Right renal cortex interstitium (tissue), 3 donors: ENCODE data around the gene MGMT. TPM values are rescaled to one million over a fixed set of nuclear protein-coding genes. Genes with fewer than 3 reads are reported as not detected.

Experiments used
- DNase-seq, 3 donors: peaks; one replicate each; pipeline ENCODE4 v3.0.0-alpha.2; 2013; ENCODE audit warnings: low read depth in 3 of 3, low spot score in 2 of 3
- polyA plus RNA-seq, 3 donors: library from polyadenylated mRNA; unstranded; fragments of 120-200 nt; gene quantifications; one replicate each; pipeline ENCODE4 v1.2.1, GENCODE V29; 2013; ENCODE audit not compliant: insufficient read length in 3 of 3

MGMT gene
- polyA plus RNA-seq, 3 donors: 15.7 to 21.3 (median 18.3) TPM

DNA sequence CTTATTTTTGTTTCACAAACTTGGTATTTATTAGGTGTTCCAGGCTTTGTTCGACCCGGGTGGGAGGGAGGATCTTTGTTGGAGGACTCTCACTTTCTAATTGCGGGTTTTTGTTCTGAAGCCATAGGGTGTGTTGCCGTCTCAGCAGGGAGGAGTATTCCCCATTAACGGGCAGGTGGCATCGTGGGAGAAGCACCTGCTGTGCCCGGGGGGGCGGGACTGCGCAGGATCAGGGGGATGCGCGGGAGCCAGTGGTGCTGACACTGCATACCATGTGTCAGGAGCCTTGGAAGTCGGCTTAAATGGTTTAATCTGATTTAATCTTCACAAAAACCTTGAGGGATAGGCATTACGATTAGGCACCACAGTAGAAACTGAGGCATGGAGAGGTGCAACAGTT lies 113.0 kb downstream of the MGMT start:
- DNase-seq: no peak

DNA sequence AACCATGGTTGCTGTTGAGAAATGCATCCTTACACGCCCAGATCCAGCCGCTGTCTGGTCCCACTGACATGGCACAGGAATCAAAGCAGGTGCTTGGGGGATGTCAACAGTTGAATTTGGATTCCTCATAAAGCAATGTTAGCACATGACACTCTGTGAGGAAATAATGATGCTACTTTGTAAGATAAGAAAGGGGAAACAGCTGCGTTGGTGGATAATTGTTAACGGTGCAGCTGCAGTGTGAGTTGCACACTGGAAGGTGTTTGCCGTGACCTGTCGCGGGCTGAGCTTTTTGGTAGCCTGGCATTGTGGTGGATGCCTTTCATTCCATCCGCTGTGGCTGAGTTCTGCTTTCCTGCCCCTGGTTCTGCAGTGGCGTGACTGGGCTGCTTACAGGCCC lies 113.9 kb downstream of the MGMT start:
- no peak for DNase-seq

GRCh38 chr10:129581827-129582411 lies 114.9 kb downstream of the MGMT start:
- no peak for DNase-seq

- no peak for DNase-seq
Measured at GRCh38 chr10:129583831-129584230, 116.8 kb downstream of the MGMT start.

GRCh38 chr10:129586898-129587443 lies 119.9 kb downstream of the MGMT start:
- DNase-seq: no peak

DNA sequence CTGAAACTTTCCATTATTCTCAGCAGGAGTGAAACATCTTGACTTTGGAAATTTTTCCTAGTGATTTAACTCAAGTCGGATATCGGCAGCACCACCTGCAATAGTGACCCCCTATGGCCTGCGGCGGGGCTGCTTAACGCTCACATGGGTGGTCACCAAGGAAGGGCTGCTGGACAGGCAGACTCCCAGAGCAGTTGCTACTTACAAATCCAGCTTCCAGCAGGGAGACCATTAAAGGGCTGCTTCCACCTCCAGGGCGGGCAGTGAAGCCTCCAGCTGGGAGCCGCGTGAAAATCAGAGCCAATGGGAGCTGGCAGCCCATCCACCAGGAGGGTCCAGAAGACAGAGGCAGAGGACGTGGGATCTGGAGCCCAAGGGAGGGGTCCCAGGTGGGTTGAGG lies 122.5 kb downstream of the MGMT start:
- no peak for DNase-seq

GRCh38 chr10:129593953-129594352 lies 126.9 kb downstream of the MGMT start:
- DNase-seq: no peak

- DNase-seq: no peak
Measured at GRCh38 chr10:129594811-129595210, 127.8 kb downstream of the MGMT start.

- no peak for DNase-seq
Measured at GRCh38 chr10:129598413-129598812, 131.4 kb downstream of the MGMT start.

DNA sequence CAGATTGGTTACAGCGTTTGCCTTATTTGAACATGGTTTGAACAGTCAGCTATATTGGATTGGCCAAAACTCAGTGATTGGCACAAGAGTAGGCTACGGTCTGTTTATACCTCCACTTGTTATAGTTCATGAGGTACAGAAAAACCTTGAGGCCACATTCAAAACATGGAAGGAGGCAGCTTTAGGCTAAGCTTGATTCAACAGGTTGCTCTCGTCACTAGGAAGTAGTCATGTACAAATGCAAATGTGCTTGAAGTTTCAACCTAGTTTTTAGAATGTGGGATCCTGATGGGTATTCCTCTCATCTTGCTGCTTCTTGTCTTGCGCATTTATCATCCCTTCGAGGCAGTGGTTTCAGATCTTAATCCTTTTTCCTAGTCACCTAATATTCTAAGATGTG lies 132.1 kb downstream of the MGMT start:
- no peak for DNase-seq

GRCh38 chr10:129601737-129602136 lies 134.7 kb downstream of the MGMT start:
- DNase-seq: no peak

DNA sequence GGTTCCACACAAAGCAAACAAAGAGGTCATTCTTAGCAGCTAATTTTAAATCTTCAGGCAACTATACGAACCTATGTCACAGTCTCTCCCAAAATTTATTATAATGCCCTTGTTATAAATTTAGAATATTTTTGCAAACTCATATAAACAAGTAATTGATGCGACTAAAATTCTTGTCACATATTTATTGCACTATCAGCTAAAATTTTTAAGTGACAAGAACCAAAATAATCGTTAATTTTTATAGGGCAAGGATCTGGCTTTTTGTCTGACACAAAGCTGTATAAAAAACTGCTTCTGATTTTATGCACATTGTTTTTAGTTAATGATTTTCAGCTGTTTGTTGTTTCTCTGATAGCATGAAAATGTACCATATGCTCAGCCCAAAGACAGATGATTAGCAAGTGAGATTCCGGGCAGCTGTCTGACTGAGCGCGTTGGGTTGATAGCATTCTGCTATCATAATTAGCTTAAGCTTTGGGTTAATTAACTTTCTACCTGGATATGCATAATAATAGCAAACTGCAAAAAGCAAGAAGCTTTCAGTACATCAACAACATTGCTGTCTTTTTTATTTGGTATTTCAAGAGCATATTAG lies 136.0 kb downstream of the MGMT start:
- DNase-seq: no peak

DNA sequence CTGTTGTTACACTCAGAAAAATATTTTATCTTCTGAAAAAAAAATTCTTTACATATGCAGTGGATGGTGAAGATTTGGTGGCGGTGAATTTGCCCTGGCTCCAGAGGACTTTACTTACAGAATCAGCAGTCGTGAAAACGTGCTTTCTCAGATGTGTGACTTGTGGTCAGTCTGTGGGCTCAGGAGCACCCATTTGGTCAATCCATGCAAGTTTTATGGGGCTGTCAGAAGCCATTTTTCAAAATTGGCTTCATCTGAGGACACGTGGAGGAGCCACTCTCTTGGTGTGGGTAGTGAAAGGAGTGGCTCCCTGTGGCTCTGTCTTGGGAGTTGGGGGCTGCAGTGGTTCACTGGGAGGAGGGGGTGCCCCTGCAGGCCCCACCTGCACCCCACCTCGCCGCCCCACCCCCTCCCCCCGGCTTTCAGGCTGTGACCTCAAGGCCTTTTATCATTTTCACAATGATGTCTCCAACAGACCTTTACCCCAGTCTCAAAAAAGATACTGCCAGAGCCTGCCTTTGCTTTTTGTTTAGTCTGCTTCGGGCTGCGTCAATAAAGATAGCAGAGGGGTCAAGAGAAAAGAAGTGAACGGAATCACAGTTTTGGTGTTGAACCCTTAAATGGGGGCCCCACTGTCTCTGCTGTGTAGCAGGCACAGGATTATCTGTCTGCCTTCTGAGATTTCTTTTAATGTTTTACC lies 137.4 kb downstream of the MGMT start:
- no peak for DNase-seq

GRCh38 chr10:129605266-129605985 lies 138.4 kb downstream of the MGMT start:
- no peak for DNase-seq

DNA sequence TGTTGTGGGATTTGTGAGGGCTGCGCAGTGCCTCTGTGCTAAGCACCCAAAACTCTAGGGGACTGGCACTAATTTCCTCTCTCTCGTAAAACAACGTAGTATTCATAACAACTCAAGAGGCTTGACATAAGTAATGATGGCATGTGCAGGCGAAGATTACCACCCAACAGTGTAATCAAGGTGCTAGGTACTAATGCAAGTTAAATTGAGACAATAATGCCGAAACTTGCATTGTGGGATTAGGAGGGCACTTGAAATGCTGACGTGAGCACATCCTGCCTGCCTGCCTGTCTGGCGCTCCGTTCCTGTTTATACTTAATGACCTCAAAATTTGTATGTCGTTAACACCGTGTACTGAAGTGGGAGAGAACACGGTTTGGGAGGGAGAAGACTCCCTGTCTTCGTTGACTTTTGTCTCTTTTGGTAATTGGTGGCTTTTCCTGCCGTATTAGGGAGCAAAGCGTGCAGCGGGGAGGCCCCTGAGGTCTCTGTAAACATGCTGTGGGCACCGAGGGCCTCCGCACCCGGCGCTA lies 139.0 kb downstream of the MGMT start:
- no peak for DNase-seq

- DNase-seq: no peak
Measured at GRCh38 chr10:129607607-129608109, 140.6 kb downstream of the MGMT start.

DNA sequence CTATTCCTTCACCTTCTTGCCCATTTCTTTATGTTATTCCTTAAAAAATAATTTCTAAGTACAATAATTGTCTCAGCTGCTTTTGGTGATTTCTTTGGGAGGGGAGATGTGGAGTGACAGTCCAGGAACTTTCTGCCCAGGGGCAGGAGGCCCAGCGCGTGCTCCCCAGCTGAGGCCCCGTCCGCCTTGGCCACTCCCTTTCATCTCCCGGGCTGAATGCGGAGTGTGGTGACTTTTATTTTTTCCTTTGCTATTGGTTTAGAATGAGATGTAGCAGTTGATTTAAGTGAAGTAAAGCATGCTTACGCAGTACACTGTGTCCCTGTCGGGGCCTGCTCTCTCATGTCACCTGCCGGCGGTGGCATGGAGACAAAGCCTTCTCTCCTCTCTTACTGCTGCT lies 141.6 kb downstream of the MGMT start:
- DNase-seq: no peak

DNA sequence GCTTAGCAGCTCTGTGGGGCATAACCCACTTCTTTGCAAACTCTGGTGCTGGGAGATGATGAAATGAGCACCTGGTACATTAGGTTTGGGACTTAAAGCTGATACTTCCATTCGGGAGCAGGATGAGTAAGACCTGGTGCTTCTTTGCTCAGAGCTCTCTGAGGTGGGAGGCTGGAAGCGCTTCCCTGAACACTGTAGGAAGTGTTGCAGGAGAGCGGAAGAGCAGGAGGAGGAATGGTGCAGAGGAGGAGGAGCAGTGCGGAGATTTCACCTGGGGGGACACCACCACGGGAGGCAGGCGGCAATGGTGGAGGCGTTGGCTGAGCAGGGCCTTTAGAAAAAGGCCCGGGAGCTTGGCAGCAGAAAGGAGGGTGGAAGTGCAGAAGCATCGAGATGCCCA lies 142.5 kb downstream of the MGMT start:
- no peak for DNase-seq

DNA sequence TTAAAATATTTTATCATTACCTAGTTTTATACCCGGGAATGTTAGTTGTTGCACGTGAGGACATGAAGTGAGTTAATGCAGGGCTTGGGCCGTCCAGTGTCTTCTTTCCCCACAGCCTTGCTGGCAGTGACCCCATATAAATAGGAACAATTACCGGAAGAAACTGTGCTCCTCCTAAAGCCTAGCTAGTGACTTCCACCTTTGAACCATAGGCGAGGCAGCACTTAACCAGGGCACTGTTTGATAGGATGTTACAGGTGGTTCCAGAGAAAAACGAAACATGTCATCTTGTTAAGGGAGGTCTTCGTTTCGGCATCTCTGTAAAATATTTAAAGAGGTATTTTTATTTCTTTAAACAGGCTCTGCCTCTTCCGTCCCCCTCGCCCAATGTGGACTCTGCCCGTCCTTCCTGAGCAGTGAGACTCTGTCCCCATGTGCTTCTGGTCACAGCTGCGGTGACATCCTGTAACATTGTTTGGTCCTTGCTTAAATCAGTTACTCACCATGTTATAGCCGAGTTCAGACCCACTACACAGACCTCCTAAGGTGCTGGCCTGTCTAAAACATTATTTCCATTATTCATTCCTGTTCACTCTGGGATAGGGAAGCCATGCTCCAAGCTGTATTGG lies 145.6 kb downstream of the MGMT start:
- no peak for DNase-seq

DNA sequence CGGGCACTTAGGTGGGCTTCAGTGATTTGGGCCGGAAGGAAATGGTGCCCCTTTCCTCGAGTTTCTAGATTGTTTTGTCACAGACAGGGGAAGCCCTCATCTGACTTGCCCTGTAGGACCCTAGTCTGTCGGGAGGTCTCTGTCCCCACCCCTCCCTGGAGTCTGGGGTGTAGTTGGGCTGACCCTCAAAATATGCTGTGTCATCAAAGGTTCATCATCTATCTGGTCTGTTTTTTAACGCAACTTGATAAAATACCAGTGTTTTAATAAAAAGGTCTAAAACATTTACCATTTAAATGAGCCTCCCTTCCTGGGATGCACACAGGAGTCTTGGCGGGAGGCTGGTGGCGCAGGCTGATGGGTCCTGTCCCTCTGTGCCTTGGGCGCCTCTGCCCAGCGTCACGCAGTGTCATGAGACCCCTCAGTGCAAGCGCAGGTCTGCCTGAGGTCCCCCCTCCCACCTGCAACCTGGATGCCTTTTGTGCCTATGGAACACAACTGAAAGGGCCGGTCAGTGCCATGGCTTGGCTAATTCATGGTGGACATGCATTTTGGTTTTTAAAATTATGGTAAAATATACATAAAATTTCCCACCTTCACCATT lies 146.4 kb downstream of the MGMT start:
- no peak for DNase-seq
